ENCODE results near the gene GARS1. TPM values are rescaled to one million over a fixed set of nuclear protein-coding genes. Genes with fewer than 3 reads are reported as not detected.

Gene GARS1
- total RNA-seq, 1 donor from 2014 or later: 517 TPM

DNA sequence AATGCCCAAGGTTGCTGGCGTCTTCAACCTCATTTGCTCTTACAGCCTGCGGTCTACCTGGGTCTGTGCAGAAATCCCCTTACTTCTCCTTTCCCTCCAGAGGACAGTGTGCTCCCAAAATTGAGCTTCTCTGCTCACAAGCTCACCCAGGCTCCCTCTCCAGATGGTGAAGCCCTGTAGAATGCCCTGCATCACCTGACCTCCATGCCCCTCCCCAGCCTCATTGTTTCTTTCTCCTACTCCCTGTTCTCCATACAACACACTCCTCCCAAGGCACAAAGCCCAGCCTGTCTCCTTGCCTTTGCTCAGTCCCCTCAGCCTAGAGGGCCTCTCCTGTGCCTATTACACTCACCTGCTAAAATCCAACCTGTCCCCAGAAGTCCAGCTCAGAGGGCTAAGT lies 84.1 kb downstream of the GARS1 start:
- Mint-ChIP-seq H3K27me3 (ENCODE audit: low read depth, unreplicated experiment) (peaks cover 89% of the 10 kb centered on the region), H3K4me3 (ENCODE audit: unreplicated experiment) (no peak overlapping the region), H3K36me3 (ENCODE audit: low read depth, unreplicated experiment) (peaks cover 2% of the 10 kb centered on the region), H3K9me3 (ENCODE audit: unreplicated experiment) (peaks cover 5% of the 10 kb centered on the region), H3K27ac (ENCODE audit: unreplicated experiment) (no peak overlapping the region), H3K4me1 (ENCODE audit: low read depth, unreplicated experiment) (peaks cover 1% of the 10 kb centered on the region)
- Histone ChIP-seq H3K9ac (ENCODE audit: low read length) (no peak overlapping the region), H2AFZ (ENCODE audit: low read depth, low read length) (no peak overlapping the region), H4K20me1 (ENCODE audit: insufficient read depth, low read length) (no peaks in the 10 kb centered on the region), H3K27me3 (ENCODE audit: insufficient read depth, low read length) (peaks cover 64% of the 10 kb centered on the region), H3K4me3 (ENCODE audit: insufficient read depth, low read depth, low read length) (no peak overlapping the region), H3K9me3 (ENCODE audit: insufficient read depth, low read depth, low read length) (no peaks in the 10 kb centered on the region), H3K27ac (ENCODE audit: low read depth, low read length) (no peak overlapping the region), H3K4me2 (ENCODE audit: low read length) (no peak overlapping the region), H3K36me3 (ENCODE audit: insufficient read depth, low read length) (no peaks in the 10 kb centered on the region), H3K79me2 (ENCODE audit: insufficient read depth, low read length) (no peaks in the 10 kb centered on the region), H3K4me1 (ENCODE audit: insufficient read depth, low read length) (peaks cover 6% of the 10 kb centered on the region)
- FAIRE-seq: no peak
- no peak for DNase-seq (ENCODE audit: low read depth)
- TF ChIP-seq, protein P1, sequence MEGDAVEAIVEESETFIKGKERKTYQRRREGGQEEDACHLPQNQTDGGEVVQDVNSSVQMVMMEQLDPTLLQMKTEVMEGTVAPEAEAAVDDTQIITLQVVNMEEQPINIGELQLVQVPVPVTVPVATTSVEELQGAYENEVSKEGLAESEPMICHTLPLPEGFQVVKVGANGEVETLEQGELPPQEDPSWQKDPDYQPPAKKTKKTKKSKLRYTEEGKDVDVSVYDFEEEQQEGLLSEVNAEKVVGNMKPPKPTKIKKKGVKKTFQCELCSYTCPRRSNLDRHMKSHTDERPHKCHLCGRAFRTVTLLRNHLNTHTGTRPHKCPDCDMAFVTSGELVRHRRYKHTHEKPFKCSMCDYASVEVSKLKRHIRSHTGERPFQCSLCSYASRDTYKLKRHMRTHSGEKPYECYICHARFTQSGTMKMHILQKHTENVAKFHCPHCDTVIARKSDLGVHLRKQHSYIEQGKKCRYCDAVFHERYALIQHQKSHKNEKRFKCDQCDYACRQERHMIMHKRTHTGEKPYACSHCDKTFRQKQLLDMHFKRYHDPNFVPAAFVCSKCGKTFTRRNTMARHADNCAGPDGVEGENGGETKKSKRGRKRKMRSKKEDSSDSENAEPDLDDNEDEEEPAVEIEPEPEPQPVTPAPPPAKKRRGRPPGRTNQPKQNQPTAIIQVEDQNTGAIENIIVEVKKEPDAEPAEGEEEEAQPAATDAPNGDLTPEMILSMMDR (IDR thresholded peaks at IDR 0.05; ENCODE audit: insufficient read depth, low read depth, low read length): no peak
- TF ChIP-seq EZH2 (IDR thresholded peaks at IDR 0.05; ENCODE audit: insufficient read depth, low read length): no peak

- Mint-ChIP-seq H3K9me3 (ENCODE audit: unreplicated experiment) (peaks cover 5% of the 10 kb centered on the region), H3K4me3 (ENCODE audit: unreplicated experiment) (no peak overlapping the region), H3K27me3 (ENCODE audit: low read depth, unreplicated experiment) (peaks cover 89% of the 10 kb centered on the region), H3K27ac (ENCODE audit: unreplicated experiment) (no peak overlapping the region), H3K4me1 (ENCODE audit: low read depth, unreplicated experiment) (peaks cover 6% of the 10 kb centered on the region), H3K36me3 (ENCODE audit: low read depth, unreplicated experiment) (peaks cover 2% of the 10 kb centered on the region)
- H3K4me2 ChIP-seq (ENCODE audit: low read length): no peak overlapping the region
- no peak for TF ChIP-seq EZH2 (IDR thresholded peaks at IDR 0.05; ENCODE audit: insufficient read depth, low read length)
- TF ChIP-seq, protein P1 (IDR thresholded peaks at IDR 0.05; ENCODE audit: insufficient read depth, low read depth, low read length): no peak
- no peak for DNase-seq (ENCODE audit: low read depth)
- H3K4me3 ChIP-seq (ENCODE audit: insufficient read depth, low read depth, low read length): no peak overlapping the region
- H3K4me1 ChIP-seq (ENCODE audit: insufficient read depth, low read length): peaks cover 6% of the 10 kb centered on the region
- H3K36me3 ChIP-seq (ENCODE audit: insufficient read depth, low read length): no peaks in the 10 kb centered on the region
- H3K79me2 ChIP-seq (ENCODE audit: insufficient read depth, low read length): no peaks in the 10 kb centered on the region
- no peak overlapping the region for H3K9ac ChIP-seq (ENCODE audit: low read length)
- H3K27me3 ChIP-seq (ENCODE audit: insufficient read depth, low read length): peaks cover 72% of the 10 kb centered on the region
- no peaks in the 10 kb centered on the region for H3K9me3 ChIP-seq (ENCODE audit: insufficient read depth, low read depth, low read length)
- no peaks in the 10 kb centered on the region for H4K20me1 ChIP-seq (ENCODE audit: insufficient read depth, low read length)
- no peak overlapping the region for H2AFZ ChIP-seq (ENCODE audit: low read depth, low read length)
- no peak for FAIRE-seq
- H3K27ac ChIP-seq (ENCODE audit: low read depth, low read length): no peak overlapping the region
These were observed 85.0 kb downstream of the GARS1 start for GRCh38 chr7:30679664-30680063.

DNA sequence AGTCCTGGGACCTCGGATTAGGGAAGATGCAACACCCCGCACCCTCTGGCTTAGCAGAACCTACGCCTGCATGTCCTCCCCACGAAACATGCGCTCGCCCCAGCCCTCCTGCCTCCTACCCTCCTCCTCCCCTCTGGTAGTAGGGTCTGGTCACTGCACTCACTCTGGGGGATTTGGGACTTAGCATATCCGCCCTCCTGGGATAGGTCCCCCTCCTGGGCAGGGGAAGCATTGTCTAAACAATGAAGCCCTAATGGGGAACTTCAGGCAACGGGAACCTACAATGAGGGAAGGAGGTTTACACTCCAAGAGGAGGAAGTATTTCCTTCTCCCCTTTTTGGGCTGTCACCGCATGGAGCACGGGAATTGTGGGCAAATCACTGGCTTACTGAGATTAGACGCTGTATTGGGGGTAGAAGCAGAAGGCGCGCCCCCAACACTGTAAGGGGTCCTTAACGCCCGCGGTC lies 86.7 kb downstream of the GARS1 start:
- no peak for DNase-seq (ENCODE audit: low read depth)
- H3K9ac ChIP-seq (ENCODE audit: low read length): no peak overlapping the region
- H3K4me3 ChIP-seq (ENCODE audit: insufficient read depth, low read depth, low read length): no peak overlapping the region
- Mint-ChIP-seq H3K27ac (ENCODE audit: unreplicated experiment) (no peak overlapping the region), H3K9me3 (ENCODE audit: unreplicated experiment) (peaks cover 5% of the 10 kb centered on the region), H3K36me3 (ENCODE audit: low read depth, unreplicated experiment) (peaks cover 2% of the 10 kb centered on the region), H3K4me1 (ENCODE audit: low read depth, unreplicated experiment) (peaks cover 9% of the 10 kb centered on the region), H3K4me3 (ENCODE audit: unreplicated experiment) (peak overlapping the region; percentile 69), H3K27me3 (ENCODE audit: low read depth, unreplicated experiment) (peaks cover 82% of the 10 kb centered on the region)
- no peaks in the 10 kb centered on the region for H3K9me3 ChIP-seq (ENCODE audit: insufficient read depth, low read depth, low read length)
- peak overlapping the region; percentile 57 for H3K4me2 ChIP-seq (ENCODE audit: low read length)
- H3K27ac ChIP-seq (ENCODE audit: low read depth, low read length): no peak overlapping the region
- no peaks in the 10 kb centered on the region for H4K20me1 ChIP-seq (ENCODE audit: insufficient read depth, low read length)
- no peaks in the 10 kb centered on the region for H3K36me3 ChIP-seq (ENCODE audit: insufficient read depth, low read length)
- no peak for FAIRE-seq
- H3K27me3 ChIP-seq (ENCODE audit: insufficient read depth, low read length): peaks cover 73% of the 10 kb centered on the region
- H2AFZ ChIP-seq (ENCODE audit: low read depth, low read length): no peak overlapping the region
- no peak for TF ChIP-seq EZH2 (IDR thresholded peaks at IDR 0.05; ENCODE audit: insufficient read depth, low read length)
- TF ChIP-seq, protein P1 (IDR thresholded peaks at IDR 0.05; ENCODE audit: insufficient read depth, low read depth, low read length): no peak
- H3K79me2 ChIP-seq (ENCODE audit: insufficient read depth, low read length): no peaks in the 10 kb centered on the region
- H3K4me1 ChIP-seq (ENCODE audit: insufficient read depth, low read length): peaks cover 6% of the 10 kb centered on the region
